Activated naive CD4-positive, alpha-beta T cell treated with anti-CD3 and anti-CD28 coated beads, Interleukin-2, amount 50 U/mL, for 72 hours (primary cell): Measurements from ENCODE around the gene PCDHGB2. TPM values are rescaled to one million over a fixed set of nuclear protein-coding genes. Genes with fewer than 3 reads are reported as not detected.
"Not testable (repeated sequence)": the region's sequence is repeated elsewhere in the genome, so short reads cannot be mapped to it uniquely, and the experiment has no call there.

Experiments used
- ATAC-seq, 2 donors: fragments of 150-1000 bp; cut with Tn5 transposase; 2 replicates each; pipeline ENCODE4 v1.10.0; 2021; ENCODE audit warnings: mild to moderate bottlenecking in 2 of 2, moderate library complexity in 2 of 2
- DNase-seq, 2 donors: peaks; one replicate each; pipeline ENCODE4 v3.0.0; 2021 to 2022; ENCODE audit warnings: low spot score in 2 of 2
- H3K27ac Mint-ChIP-seq, 2 donors: one replicate each; pipeline ENCODE4 v1.8.0; 2022; ENCODE audit warnings: mild to moderate bottlenecking in 2 of 2, mixed read lengths in 2 of 2
- H3K36me3 Mint-ChIP-seq, 2 donors: one replicate each; pipeline ENCODE4 v1.8.0; 2022; ENCODE audit warnings: mixed read lengths in 2 of 2
- H3K9me3 Mint-ChIP-seq, 2 donors: one replicate each; pipeline ENCODE4 v1.8.0; 2022; ENCODE audit warnings: mixed read lengths in 2 of 2
- total RNA-seq, 2 donors: library from RNA; stranded (reverse); gene quantifications; one replicate each; pipeline ENCODE4 v1.2.3, GENCODE V29; 2022

Gene PCDHGB2
- total RNA-seq, 2 donors from 2014 or later: 0.12 to 0.20 TPM

- ATAC-seq (no peak), DNase-seq (peak in 1 of 2 donors; percentile 31)
- Mint-ChIP-seq H3K9me3 (peaks cover 37 to 39% of the 10 kb centered on the region in 2 donors), H3K36me3 (peaks cover 58 to 72% of the 10 kb centered on the region in 2 donors), H3K27ac (no peak within 1 kb of the TSS)
These were observed 16.4 kb upstream of the PCDHGB2 start, which contains the start of gene PCDHGA3 for GRCh38 chr5:141343242-141343952. Gene PCDHGA3, plus strand, starts transcription at chr5:141343829. Its CDS starts 205 bp downstream, at chr5:141344034.

DNA sequence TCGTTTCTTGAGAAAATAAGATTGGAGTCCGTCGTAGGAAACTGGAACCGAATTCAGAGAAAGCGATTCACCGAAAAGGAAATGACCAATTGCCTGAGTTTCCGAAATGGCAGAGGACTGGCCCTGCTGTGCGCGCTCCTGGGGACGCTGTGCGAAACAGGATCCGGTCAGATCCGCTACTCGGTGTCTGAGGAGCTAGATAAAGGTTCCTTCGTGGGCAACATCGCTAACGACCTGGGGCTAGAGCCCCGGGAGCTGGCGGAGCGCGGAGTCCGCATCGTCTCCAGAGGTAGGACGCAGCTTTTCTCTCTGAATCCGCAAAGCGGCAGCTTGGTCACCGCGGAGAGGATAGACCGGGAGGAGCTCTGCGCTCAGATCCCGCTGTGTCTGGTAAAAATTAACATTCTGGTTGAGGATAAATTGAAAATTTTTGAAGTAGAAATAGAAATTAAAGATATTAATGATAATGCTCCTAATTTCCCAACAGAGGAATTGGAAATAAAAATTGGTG, 15.8 kb upstream of the PCDHGB2 start:
- Mint-ChIP-seq H3K9me3 (peaks cover 34 to 37% of the 10 kb centered on the region in 2 donors), H3K36me3 (peaks cover 52 to 69% of the 10 kb centered on the region in 2 donors), H3K27ac (no peak overlapping the region)
- ATAC-seq (no peak), DNase-seq (no peak)

DNA sequence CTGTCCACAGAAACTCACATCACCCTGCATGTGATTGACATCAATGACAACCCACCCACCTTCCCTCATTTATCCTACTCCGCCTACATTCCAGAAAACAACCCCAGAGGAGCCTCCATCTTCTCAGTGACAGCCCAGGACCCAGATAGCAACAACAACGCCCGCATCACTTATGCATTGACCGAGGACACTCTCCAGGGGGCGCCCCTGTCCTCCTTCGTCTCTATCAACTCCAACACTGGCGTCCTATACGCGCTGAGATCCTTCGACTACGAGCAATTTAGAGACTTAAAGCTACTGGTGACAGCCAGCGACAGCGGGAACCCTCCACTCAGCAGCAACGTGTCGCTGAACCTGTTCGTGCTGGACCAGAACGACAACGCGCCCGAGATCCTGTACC, 14.5 kb upstream of the PCDHGB2 start:
- Mint-ChIP-seq H3K9me3 (peaks cover 32 to 37% of the 10 kb centered on the region in 2 donors), H3K36me3 (peaks cover 47 to 66% of the 10 kb centered on the region in 2 donors), H3K27ac (no peak overlapping the region)
- DNase-seq: no peak
- no peak for ATAC-seq

- H3K27ac Mint-ChIP-seq, ATAC-seq, DNase-seq: not testable (repeated sequence)
- H3K36me3 Mint-ChIP-seq: peaks cover 48 to 66% of the 10 kb centered on the region in 2 donors
- peaks cover 30 to 35% of the 10 kb centered on the region in 2 donors for H3K9me3 Mint-ChIP-seq
These were observed 13.8 kb upstream of the PCDHGB2 start for GRCh38 chr5:141346017-141346416.

GRCh38 chr5:141349917-141350619, 9.7 kb upstream of the PCDHGB2 start, which contains the start of gene PCDHGB1:
Gene PCDHGB1, plus strand, starts transcription at chr5:141350099. Its CDS starts 162 bp downstream, at chr5:141350261.
- peaks cover 19 to 30% of the 10 kb centered on the region in 2 donors for H3K9me3 Mint-ChIP-seq
- no peak within 1 kb of the TSS for H3K27ac Mint-ChIP-seq
- peaks cover 36 to 59% of the 10 kb centered on the region in 2 donors for H3K36me3 Mint-ChIP-seq
- ATAC-seq: no peak
- DNase-seq: no peak

DNA sequence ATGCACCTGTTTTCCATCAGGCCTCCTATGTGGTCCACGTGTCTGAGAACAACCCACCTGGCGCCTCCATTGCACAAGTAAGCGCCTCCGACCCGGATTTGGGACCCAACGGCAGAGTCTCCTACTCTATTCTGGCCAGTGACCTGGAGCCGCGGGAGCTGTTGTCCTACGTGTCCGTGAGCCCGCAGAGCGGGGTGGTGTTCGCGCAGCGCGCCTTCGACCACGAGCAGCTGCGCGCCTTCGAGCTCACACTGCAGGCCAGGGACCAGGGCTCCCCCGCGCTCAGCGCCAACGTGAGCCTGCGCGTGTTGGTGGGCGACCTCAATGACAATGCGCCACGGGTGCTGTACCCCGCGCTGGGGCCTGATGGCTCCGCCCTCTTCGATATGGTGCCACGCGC, 8.2 kb upstream of the PCDHGB2 start:
- H3K27ac Mint-ChIP-seq: no peak overlapping the region
- peaks cover 28 to 61% of the 10 kb centered on the region in 2 donors for H3K36me3 Mint-ChIP-seq
- no peak for DNase-seq
- peaks cover 14 to 33% of the 10 kb centered on the region in 2 donors for H3K9me3 Mint-ChIP-seq
- ATAC-seq: no peak

DNA sequence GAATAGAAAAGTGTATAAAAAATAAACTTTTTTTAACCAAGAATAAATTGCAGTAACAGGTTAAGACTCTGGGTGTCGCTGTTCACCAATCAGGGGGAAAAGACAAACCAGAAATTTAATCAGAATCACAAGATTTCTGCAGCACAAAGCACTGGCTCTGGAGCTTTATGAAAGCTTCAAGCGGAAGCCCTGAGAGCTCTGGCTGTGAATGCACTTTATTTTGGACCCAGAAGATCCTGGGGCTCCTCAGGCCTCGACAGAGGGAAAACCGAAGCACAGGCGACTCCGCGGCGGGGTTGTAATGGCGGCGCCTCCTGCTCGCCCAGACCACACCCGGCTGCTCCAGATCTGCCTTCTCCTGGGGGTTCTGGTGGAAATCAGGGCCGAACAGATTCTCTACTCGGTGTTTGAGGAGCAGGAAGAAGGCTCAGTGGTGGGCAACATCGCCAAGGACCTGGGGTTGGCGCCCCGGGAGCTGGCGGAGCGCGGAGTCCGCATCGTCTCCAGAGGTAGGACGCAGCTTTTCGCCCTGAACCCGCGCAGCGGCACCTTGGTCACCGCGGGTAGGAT, 4.8 kb upstream of the PCDHGB2 start, which contains the start of gene PCDHGA4:
Gene PCDHGA4, plus strand, starts transcription at position 122 of the 570 bp plus-strand sequence. Its CDS starts 87 bp downstream, at position 209.
- peaks cover 13 to 31% of the 10 kb centered on the region in 2 donors for H3K9me3 Mint-ChIP-seq
- H3K36me3 Mint-ChIP-seq: peaks cover 29 to 67% of the 10 kb centered on the region in 2 donors
- no peak for DNase-seq
- ATAC-seq: no peak
- H3K27ac Mint-ChIP-seq: no peak within 1 kb of the TSS

DNA sequence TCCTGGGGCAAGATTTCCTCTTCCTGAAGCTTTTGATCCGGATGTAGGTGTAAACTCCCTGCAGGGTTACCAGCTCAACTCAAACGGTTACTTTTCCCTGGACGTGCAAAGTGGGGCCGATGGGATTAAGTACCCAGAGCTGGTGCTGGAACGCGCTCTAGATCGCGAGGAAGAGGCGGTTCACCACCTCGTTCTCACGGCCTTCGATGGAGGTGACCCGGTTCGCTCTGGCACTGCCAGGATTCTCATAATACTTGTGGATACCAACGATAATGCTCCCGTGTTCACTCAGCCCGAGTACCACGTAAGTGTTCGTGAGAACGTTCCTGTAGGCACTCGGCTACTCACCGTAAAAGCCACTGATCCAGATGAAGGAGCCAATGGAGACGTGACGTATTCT, 4.2 kb upstream of the PCDHGB2 start:
- DNase-seq: no peak
- Mint-ChIP-seq H3K36me3 (peaks cover 29 to 67% of the 10 kb centered on the region in 2 donors), H3K9me3 (peaks cover 10 to 29% of the 10 kb centered on the region in 2 donors), H3K27ac (no peak overlapping the region)
- ATAC-seq: no peak

GRCh38 chr5:141356133-141356532, 3.7 kb upstream of the PCDHGB2 start:
- Mint-ChIP-seq H3K27ac (no peak overlapping the region), H3K36me3 (peaks cover 30 to 67% of the 10 kb centered on the region in 2 donors), H3K9me3 (peaks cover 15 to 33% of the 10 kb centered on the region in 2 donors)
- no peak for ATAC-seq
- no peak for DNase-seq

DNA sequence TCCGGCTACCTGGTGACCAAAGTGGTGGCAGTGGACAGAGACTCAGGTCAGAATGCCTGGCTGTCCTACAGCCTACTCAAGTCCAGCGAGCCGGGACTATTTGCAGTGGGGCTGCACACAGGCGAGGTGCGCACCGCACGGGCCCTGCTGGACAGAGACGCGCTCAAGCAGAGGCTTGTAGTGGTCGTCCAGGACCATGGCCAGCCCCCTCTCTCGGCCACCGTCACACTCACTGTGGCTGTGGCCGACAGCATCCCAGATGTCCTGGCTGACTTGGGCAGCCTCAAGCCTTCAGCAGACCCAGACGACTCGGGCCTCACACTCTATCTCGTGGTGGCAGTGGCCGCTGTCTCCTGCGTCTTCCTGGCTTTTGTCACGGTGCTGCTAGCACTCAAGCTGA, 2.8 kb upstream of the PCDHGB2 start:
- no peak for DNase-seq
- ATAC-seq: no peak
- Mint-ChIP-seq H3K9me3 (peaks cover 18 to 40% of the 10 kb centered on the region in 2 donors), H3K27ac (no peak overlapping the region), H3K36me3 (peaks cover 36 to 68% of the 10 kb centered on the region in 2 donors)

DNA sequence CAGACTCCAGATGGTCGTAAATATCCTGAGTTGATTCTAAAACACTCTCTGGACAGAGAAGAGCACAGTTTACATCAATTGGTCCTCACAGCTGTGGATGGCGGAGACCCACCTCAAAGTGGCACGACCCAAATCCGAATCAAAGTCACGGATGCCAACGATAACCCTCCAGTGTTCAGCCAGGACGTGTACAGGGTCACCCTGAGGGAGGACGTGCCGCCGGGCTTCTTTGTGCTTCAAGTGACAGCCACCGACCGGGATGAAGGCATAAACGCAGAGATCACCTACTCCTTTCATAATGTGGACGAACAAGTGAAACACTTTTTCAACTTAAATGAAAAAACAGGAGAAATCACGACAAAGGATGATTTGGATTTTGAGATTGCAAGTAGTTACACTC, 891 bp downstream of the PCDHGB2 start:
- ATAC-seq (no peak), DNase-seq (no peak)
- Mint-ChIP-seq H3K27ac (peak overlapping the region in 1 of 2 donors; percentile 24), H3K36me3 (peaks cover 57 to 77% of the 10 kb centered on the region in 2 donors), H3K9me3 (peaks cover 42 to 57% of the 10 kb centered on the region in 2 donors)

DNA sequence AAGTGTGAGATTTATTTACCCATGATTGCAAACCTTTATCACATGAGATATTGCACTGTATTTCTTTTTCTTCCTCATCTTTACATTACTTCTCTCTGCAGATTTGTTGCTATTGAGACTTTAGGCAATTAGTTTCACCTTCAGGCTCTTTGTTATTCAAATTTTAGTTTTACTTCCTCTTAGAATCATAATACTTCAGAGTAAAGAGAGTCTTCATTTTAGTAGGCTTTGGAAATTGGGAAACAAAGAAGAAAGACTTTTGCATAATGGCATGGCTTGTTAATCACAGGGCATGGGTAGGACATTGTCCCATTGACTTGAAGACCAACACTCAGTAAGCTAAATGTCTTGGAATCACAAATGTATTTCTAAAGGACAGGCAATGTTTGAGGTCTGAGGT, 2.9 kb downstream of the PCDHGB2 start:
- H3K27ac Mint-ChIP-seq: no peak overlapping the region
- no peak for DNase-seq
- ATAC-seq: no peak
- H3K36me3 Mint-ChIP-seq: peaks cover 52 to 68% of the 10 kb centered on the region in 2 donors
- peaks cover 41 to 54% of the 10 kb centered on the region in 2 donors for H3K9me3 Mint-ChIP-seq

DNA sequence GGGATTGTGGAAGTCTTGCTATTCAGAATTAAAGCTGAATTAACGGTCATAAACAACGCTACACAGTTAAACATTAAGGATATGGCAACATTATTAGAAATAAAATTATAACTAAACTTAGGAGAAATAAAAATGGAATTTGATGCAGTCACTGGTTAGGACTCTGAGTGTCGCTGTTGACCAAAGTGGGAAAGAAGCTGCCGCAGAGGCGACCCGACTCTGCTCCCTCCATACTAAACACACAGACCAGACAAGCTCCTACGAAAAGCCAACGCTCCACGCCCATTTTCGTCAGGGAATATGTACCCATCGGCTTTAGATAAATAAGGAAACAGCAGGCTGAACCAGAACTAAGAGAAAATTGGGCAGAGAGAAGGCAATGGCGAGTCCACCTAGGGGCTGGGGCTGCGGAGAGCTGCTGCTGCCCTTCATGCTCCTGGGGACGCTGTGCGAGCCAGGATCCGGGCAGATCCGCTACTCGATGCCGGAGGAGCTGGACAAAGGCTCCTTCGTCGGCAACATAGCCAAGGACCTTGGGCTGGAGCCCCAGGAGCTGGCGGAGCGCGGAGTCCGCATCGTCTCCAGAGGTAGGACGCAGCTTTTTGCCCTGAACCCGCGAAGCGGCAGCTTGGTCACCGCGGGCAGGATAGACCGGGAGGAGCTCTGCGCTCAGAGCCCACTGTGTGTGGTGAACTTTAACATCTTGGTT, 4.3 kb downstream of the PCDHGB2 start, which contains the start of gene PCDHGA5:
Gene PCDHGA5, plus strand, starts transcription at position 211 of the 709 bp plus-strand sequence. Its CDS starts 169 bp downstream, at position 380.
- no peak for DNase-seq
- Mint-ChIP-seq H3K36me3 (peaks cover 52 to 63% of the 10 kb centered on the region in 2 donors), H3K9me3 (peaks cover 41 to 51% of the 10 kb centered on the region in 2 donors), H3K27ac (peak within 1 kb of the TSS in 1 of 2 donors; percentile 55)
- ATAC-seq: no peak

DNA sequence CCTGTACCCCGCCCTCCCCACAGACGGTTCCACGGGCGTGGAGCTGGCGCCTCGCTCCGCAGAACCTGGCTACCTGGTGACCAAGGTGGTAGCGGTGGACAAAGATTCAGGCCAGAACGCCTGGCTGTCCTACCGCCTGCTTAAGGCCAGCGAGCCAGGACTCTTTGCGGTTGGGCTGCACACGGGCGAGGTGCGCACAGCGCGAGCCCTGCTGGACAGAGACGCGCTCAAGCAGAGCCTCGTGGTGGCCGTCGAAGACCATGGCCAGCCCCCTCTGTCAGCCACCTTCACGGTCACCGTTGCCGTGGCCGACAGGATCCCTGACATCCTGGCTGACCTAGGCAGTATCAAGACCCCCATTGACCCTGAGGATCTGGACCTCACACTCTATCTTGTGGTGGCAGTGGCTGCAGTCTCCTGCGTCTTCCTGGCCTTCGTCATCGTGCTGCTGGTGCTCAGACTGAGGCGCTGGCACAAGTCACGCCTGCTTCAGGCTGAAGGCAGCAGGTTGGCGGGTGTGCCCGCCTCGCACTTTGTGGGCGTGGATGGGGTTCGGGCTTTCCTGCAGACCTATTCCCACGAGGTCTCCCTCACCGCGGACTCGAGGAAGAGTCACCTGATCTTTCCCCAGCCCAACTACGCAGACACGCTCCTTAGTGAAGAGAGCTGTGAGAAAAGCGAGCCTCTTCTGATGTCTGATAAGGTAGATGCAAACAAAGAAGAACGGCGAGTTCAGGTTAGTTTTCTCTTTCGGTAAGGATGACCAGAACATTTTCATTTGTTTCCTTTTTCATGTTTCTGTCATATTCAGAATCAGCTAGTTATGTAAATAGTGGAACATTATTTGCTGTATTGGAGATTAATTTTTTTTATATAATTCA, 6.5 kb downstream of the PCDHGB2 start:
- peaks cover 33 to 51% of the 10 kb centered on the region in 2 donors for H3K9me3 Mint-ChIP-seq
- peaks cover 48 to 52% of the 10 kb centered on the region in 2 donors for H3K36me3 Mint-ChIP-seq
- ATAC-seq (no peak), DNase-seq (no peak)
- no peak overlapping the region for H3K27ac Mint-ChIP-seq
